Transverse colon (tissue), 3 donors: ENCODE measurements around the gene U2AF1.
"Not testable (repeated sequence)": the region's sequence is repeated elsewhere in the genome, so short reads cannot be mapped to it uniquely, and the experiment has no call there.

Source experiments
- POLR2A ChIP-seq: fragments of 450-650 bp; IDR thresholded peaks from one replicate; pipeline ENCODE4 v1.6.1; 2016; ENCODE audit warnings: antibody characterized with exemption, mild to moderate bottlenecking, moderate library complexity
- TF ChIP-seq, protein P1 (sequence below), 5 experiments: fragments of 200-600 bp in 3 of 5; fragments of 450-650 bp in 2 of 5; sonication (generic) in 3 of 5; IDR thresholded peaks; 1 replicate in 2 of 5; 2 replicates in 3 of 5; pipeline ENCODE4 v1.5.1; 2016 to 2017; ENCODE audit warnings: antibody characterized with exemption in 5 of 5, inconsistent platforms in 3 of 5, mild to moderate bottlenecking in 2 of 5, moderate library complexity in 1 of 5

DNA sequence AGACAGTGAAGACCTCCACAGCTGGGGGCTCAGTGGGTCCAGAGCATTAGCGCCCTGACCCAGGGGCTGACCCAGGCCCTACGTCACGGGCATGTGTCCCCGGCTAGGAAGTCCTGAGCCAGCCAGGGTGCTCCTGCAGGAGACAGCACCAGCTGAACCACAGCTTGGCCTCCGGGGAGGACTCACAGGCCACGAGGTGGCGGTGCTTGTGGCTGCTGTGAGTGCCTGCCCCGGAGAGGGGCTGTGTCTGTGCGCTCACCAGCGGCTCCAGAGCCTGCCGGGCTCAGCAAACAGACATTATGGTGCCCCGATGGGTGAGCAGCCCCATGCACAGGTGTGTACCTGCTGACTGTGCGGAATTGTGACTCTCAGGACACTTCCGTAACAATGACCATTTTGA is 62.8 kb downstream of the U2AF1 start:
- TF ChIP-seq, protein P1, sequence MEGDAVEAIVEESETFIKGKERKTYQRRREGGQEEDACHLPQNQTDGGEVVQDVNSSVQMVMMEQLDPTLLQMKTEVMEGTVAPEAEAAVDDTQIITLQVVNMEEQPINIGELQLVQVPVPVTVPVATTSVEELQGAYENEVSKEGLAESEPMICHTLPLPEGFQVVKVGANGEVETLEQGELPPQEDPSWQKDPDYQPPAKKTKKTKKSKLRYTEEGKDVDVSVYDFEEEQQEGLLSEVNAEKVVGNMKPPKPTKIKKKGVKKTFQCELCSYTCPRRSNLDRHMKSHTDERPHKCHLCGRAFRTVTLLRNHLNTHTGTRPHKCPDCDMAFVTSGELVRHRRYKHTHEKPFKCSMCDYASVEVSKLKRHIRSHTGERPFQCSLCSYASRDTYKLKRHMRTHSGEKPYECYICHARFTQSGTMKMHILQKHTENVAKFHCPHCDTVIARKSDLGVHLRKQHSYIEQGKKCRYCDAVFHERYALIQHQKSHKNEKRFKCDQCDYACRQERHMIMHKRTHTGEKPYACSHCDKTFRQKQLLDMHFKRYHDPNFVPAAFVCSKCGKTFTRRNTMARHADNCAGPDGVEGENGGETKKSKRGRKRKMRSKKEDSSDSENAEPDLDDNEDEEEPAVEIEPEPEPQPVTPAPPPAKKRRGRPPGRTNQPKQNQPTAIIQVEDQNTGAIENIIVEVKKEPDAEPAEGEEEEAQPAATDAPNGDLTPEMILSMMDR (IDR thresholded peaks at IDR 0.05) = not testable (repeated sequence)
- TF ChIP-seq POLR2A = not testable (repeated sequence)
